Astrocyte of the spinal cord (primary cell): Measurements from ENCODE around the gene CRY2.

Experiments
- DNase-seq: peaks from one replicate; pipeline ENCODE4 v3.0.0; 2011; ENCODE audit warnings: low read depth, low spot score
- H3K4me3 ChIP-seq: 2 replicates; pipeline ENCODE4 v1.5.1; 2011; ENCODE audit warnings: low read depth, mild to moderate bottlenecking, low read length, moderate library complexity
- in situ Hi-C: cut with HindIII; loops from 2 replicates; pipeline ENCODE4 v1.10.0; 2017; ENCODE audit warnings: low sequenced_read_pairs
- TF ChIP-seq, protein P1 (sequence below): IDR thresholded peaks from 2 replicates; pipeline ENCODE4 v1.5.1; 2012; ENCODE audit warnings: low read depth, mild to moderate bottlenecking, low read length, inconsistent platforms

Gene CRY2

GRCh38 chr11:45885274-45885920, 38.1 kb downstream of the CRY2 start, which contains the start of gene MAPK8IP1:
TSS of gene MAPK8IP1 (plus strand) at chr11:45885651. CDS start at chr11:45885821, 170 bp downstream.
- in situ Hi-C loops = no loop called here
- H3K4me3 ChIP-seq = peak within 1 kb of the TSS; percentile 23
- TF ChIP-seq, protein P1, sequence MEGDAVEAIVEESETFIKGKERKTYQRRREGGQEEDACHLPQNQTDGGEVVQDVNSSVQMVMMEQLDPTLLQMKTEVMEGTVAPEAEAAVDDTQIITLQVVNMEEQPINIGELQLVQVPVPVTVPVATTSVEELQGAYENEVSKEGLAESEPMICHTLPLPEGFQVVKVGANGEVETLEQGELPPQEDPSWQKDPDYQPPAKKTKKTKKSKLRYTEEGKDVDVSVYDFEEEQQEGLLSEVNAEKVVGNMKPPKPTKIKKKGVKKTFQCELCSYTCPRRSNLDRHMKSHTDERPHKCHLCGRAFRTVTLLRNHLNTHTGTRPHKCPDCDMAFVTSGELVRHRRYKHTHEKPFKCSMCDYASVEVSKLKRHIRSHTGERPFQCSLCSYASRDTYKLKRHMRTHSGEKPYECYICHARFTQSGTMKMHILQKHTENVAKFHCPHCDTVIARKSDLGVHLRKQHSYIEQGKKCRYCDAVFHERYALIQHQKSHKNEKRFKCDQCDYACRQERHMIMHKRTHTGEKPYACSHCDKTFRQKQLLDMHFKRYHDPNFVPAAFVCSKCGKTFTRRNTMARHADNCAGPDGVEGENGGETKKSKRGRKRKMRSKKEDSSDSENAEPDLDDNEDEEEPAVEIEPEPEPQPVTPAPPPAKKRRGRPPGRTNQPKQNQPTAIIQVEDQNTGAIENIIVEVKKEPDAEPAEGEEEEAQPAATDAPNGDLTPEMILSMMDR = no peak
- DNase-seq = no peak

GRCh38 chr11:45885921-45886721, 38.8 kb downstream of the CRY2 start:
- TF ChIP-seq, protein P1 = no peak
- in situ Hi-C loops = no loop called here
- no peak for DNase-seq
- H3K4me3 ChIP-seq = peak overlapping the region; percentile 23

DNA sequence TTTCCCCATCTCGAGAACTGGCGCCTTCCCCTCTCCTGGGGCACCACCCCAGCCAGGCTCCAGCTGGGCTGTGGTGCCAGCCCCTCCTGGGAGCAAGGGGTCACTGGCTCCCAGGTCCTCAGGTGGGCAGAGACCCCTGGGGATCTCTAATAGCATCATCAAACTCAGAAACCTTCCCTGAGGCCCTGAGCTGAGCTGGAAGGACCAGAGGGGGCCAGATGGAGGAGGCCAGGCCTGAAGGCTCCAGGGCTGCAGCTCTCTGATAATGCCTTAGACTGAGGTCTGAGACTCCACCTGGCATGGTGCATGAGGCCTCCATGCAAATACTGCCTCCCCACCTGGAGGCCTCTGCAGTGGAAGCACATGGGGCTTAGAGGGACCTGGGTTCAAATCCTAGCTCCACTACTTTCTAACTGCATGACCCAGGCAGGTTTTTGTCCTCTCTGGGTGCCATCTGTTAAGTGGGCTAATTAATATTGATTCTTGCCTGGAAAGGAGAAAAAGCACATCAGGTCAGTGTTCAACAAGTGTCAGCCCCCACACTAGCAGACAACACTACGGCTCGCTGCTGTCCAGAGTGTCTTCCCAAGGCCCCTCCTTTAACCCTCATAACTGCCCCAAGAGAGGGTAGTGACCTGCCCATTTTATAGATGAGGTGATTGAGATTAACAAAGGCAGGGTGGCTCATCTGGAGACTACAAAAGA, 39.7 kb downstream of the CRY2 start:
- no peak for DNase-seq
- in situ Hi-C loops = no loop called here
- no peak overlapping the region for H3K4me3 ChIP-seq
- TF ChIP-seq, protein P1 = no peak

GRCh38 chr11:45887587-45887986, 40.3 kb downstream of the CRY2 start:
- H3K4me3 ChIP-seq = no peak overlapping the region
- TF ChIP-seq, protein P1 = no peak
- in situ Hi-C loops = no loop called here
- DNase-seq = no peak

GRCh38 chr11:45889555-45889954, 42.3 kb downstream of the CRY2 start:
- in situ Hi-C loops = no loop called here
- no peak for DNase-seq
- H3K4me3 ChIP-seq = no peak overlapping the region
- TF ChIP-seq, protein P1 = no peak

DNA sequence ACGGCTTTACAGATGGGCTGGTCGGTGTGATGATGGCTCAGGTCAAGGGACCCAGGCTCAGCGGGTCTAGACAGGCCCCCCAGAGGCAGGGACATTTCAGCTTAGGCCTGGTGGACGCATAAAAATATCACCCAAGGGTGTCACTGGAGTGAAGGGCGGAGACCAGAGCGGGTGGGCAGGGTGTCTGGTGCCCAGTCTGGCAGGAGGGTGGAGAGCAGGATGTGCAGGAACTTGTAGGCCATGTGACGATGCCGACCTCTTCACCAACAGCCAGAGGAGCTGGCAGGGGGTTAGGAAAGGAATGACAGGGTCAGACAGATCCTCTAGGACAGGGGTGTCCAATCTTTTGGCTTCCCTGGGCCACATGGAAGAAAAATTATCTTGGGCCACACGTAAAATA, 42.7 kb downstream of the CRY2 start:
- in situ Hi-C loops = no loop called here
- H3K4me3 ChIP-seq = no peak overlapping the region
- TF ChIP-seq, protein P1 = no peak
- DNase-seq = no peak
